Hepatocyte (in vitro differentiated cells): Measurements from ENCODE around the gene MYL2.
"Not testable (repeated sequence)": the region's sequence is repeated elsewhere in the genome, so short reads cannot be mapped to it uniquely, and the experiment has no call there.

Experiments used
- CTCF ChIP-seq: fragments of 200-600 bp; sonication (generic); IDR thresholded peaks from 2 replicates; pipeline ENCODE4 v1.5.1; 2016; ENCODE audit warnings: antibody characterized with exemption, mild to moderate bottlenecking; ENCODE audit not compliant: poor library complexity
- EZH2 ChIP-seq: fragments of 200-600 bp; sonication (generic); IDR thresholded peaks from 2 replicates; pipeline ENCODE4 v1.6.1; 2016; ENCODE audit warnings: antibody characterized with exemption, mild to moderate bottlenecking, borderline replicate concordance
- EZH2phosphoT487 ChIP-seq: fragments of 200-600 bp; sonication (generic); IDR thresholded peaks from one replicate; pipeline ENCODE4 v1.6.1; 2018; ENCODE audit warnings: antibody characterized with exemption, mild to moderate bottlenecking, low read depth, moderate library complexity; ENCODE audit not compliant: unreplicated experiment, severe bottlenecking

- TF ChIP-seq CTCF, EZH2phosphoT487, EZH2: not testable (repeated sequence)
Measured at GRCh38 chr12:110950466-110950865, 30.1 kb upstream of the MYL2 start.
